Ishikawa (cell line): ENCODE results near the gene VTA1.

ENCODE experiments used
- CEBPB ChIP-seq: IDR thresholded peaks from 2 replicates; pipeline ENCODE4 v1.6.1; 2012
- CREB1 ChIP-seq: IDR thresholded peaks from 2 replicates; pipeline ENCODE4 v1.6.1; 2012; ENCODE audit warnings: low read depth
- EGR1 ChIP-seq: IDR thresholded peaks from 2 replicates; pipeline ENCODE4 v1.6.1; 2012
- EP300 ChIP-seq: IDR thresholded peaks from 2 replicates; pipeline ENCODE4 v1.6.1; 2012; ENCODE audit warnings: borderline replicate concordance
- FOXM1 ChIP-seq: IDR thresholded peaks from 2 replicates; pipeline ENCODE4 v1.6.1; 2012; ENCODE audit warnings: low read depth, borderline replicate concordance
- MAX ChIP-seq: IDR thresholded peaks from 2 replicates; pipeline ENCODE4 v1.6.1; 2012
- RAD21 ChIP-seq: IDR thresholded peaks from 2 replicates; pipeline ENCODE4 v1.6.1; 2012; ENCODE audit warnings: low read depth
- REST ChIP-seq: IDR thresholded peaks from 2 replicates; pipeline ENCODE4 v1.6.1; 2012; ENCODE audit warnings: low read depth, mild to moderate bottlenecking
- TAF1 ChIP-seq: IDR thresholded peaks from 2 replicates; pipeline ENCODE4 v1.6.1; 2012; ENCODE audit warnings: low read depth, mild to moderate bottlenecking
- TCF12 ChIP-seq: IDR thresholded peaks from 2 replicates; pipeline ENCODE4 v1.6.1; 2012; ENCODE audit warnings: low read depth
- USF1 ChIP-seq: IDR thresholded peaks from 2 replicates; pipeline ENCODE4 v1.6.1; 2012
- YY1 ChIP-seq: IDR thresholded peaks from 2 replicates; pipeline ENCODE4 v1.6.1; 2012; ENCODE audit warnings: low read depth
- ZBTB7A ChIP-seq: IDR thresholded peaks from 2 replicates; pipeline ENCODE4 v1.6.1; 2012; ENCODE audit warnings: low read depth

GRCh38 chr6:142162780-142163179 lies 15.7 kb downstream of the VTA1 start:
- TF ChIP-seq TAF1 (no peak), REST (no peak), CREB1 (no peak), EP300 (no peak), MAX (no peak), FOXM1 (no peak), USF1 (no peak), YY1 (no peak), TCF12 (no peak), CEBPB (no peak), EGR1 (no peak), RAD21 (no peak), ZBTB7A (no peak)
